OCI-LY7 (cell line): ENCODE measurements around the gene C1orf50.

ENCODE experiments used
- EZH2phosphoT487 ChIP-seq: fragments of 200-600 bp; sonication (generic); IDR thresholded peaks from 2 replicates; pipeline ENCODE4 v1.6.1; 2018; ENCODE audit warnings: low read depth, borderline replicate concordance, mild to moderate bottlenecking, mixed run types, antibody characterized with exemption, low read length, moderate library complexity, mixed read lengths
- TF ChIP-seq, protein P1 (sequence below): fragments of 200-600 bp; sonication (generic); conservative IDR thresholded peaks from 2 replicates; pipeline ENCODE4 v1.5.1; 2014; ENCODE audit warnings: mild to moderate bottlenecking, antibody characterized with exemption, low read length, moderate library complexity, mixed read lengths

DNA sequence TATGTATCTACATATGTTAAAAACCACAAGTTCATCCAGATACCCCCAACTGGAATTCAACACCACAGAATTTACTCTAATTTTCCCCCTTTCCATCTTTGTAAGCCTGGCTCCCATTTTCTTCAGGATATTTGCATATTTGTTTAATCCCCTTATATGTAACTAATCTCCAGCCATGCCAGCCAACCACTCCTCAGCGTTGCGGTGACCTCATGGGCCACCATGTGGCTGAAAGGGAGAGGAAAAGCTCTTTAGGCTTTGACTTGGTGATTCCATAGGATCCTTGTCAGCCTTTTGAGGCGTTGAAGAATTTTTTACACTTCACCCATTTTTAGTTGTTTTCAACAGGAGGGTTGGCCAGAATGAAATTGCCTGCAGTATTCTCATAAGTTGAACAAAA is 37.0 kb upstream of the C1orf50 start:
- TF ChIP-seq, protein P1, sequence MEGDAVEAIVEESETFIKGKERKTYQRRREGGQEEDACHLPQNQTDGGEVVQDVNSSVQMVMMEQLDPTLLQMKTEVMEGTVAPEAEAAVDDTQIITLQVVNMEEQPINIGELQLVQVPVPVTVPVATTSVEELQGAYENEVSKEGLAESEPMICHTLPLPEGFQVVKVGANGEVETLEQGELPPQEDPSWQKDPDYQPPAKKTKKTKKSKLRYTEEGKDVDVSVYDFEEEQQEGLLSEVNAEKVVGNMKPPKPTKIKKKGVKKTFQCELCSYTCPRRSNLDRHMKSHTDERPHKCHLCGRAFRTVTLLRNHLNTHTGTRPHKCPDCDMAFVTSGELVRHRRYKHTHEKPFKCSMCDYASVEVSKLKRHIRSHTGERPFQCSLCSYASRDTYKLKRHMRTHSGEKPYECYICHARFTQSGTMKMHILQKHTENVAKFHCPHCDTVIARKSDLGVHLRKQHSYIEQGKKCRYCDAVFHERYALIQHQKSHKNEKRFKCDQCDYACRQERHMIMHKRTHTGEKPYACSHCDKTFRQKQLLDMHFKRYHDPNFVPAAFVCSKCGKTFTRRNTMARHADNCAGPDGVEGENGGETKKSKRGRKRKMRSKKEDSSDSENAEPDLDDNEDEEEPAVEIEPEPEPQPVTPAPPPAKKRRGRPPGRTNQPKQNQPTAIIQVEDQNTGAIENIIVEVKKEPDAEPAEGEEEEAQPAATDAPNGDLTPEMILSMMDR = no peak
- TF ChIP-seq EZH2phosphoT487 = no peak
